ENCODE data around the gene ARSG.
A peak's percentile ranks its signal among the peaks of the same experiment; 100 is the strongest.
"Not testable (repeated sequence)": the region's sequence is repeated elsewhere in the genome, so short reads cannot be mapped to it uniquely, and the experiment has no call there.

ARSG gene

GRCh38 chr17:68341482-68341881 is 50.2 kb downstream of the ARSG start:
- DNase-seq: no peak

- DNase-seq: peak; percentile 16
Observed at GRCh38 chr17:68343976-68344375, 52.7 kb downstream of the ARSG start.

GRCh38 chr17:68344701-68345136 is 53.4 kb downstream of the ARSG start:
- peak; percentile 61 for DNase-seq

- peak; percentile 68 for DNase-seq
Observed at GRCh38 chr17:68346448-68346847, 55.2 kb downstream of the ARSG start.

GRCh38 chr17:68347380-68347779 is 56.1 kb downstream of the ARSG start:
- no peak for DNase-seq

- DNase-seq: peak; percentile 10
Observed at GRCh38 chr17:68349157-68349556, 57.9 kb downstream of the ARSG start.

- DNase-seq: no peak
Observed at GRCh38 chr17:68351395-68351794, 60.1 kb downstream of the ARSG start.

- DNase-seq: no peak
Observed at GRCh38 chr17:68352041-68352440, 60.7 kb downstream of the ARSG start.

GRCh38 chr17:68352671-68353070 is 61.4 kb downstream of the ARSG start:
- not testable (repeated sequence) for DNase-seq

- peak; percentile 54 for DNase-seq
Observed at GRCh38 chr17:68353111-68353521, 61.8 kb downstream of the ARSG start.

- not testable (repeated sequence) for DNase-seq
Observed at GRCh38 chr17:68354311-68354710, 63.0 kb downstream of the ARSG start.

- DNase-seq: not testable (repeated sequence)
Observed at GRCh38 chr17:68355108-68355507, 63.8 kb downstream of the ARSG start.

GRCh38 chr17:68356520-68356919 is 65.2 kb downstream of the ARSG start:
- peak; percentile 78 for DNase-seq

GRCh38 chr17:68356949-68357455 is 65.7 kb downstream of the ARSG start:
- no peak for DNase-seq

GRCh38 chr17:68357886-68358285 is 66.6 kb downstream of the ARSG start:
- DNase-seq: no peak

- DNase-seq: no peak
Observed at GRCh38 chr17:68359791-68360535, 68.7 kb downstream of the ARSG start.

- no peak for DNase-seq
Observed at GRCh38 chr17:68365469-68365868, 74.2 kb downstream of the ARSG start.

GRCh38 chr17:68368387-68368786 is 77.1 kb downstream of the ARSG start:
- DNase-seq: no peak

- DNase-seq: no peak
Observed at GRCh38 chr17:68375566-68375965, 84.3 kb downstream of the ARSG start.

- DNase-seq: not testable (repeated sequence)
Observed at GRCh38 chr17:68376178-68376577, 84.9 kb downstream of the ARSG start.

GRCh38 chr17:68377771-68378267 is 86.5 kb downstream of the ARSG start:
- no peak for DNase-seq

GRCh38 chr17:68378268-68379176 is 87.2 kb downstream of the ARSG start:
- DNase-seq: no peak

- no peak for DNase-seq
Observed at GRCh38 chr17:68379177-68379510, 87.8 kb downstream of the ARSG start.

Measured in CD4-positive, alpha-beta T cell treated with Interleukin-10 for 1 hour (primary cell).